CD4-positive, CD25-positive, alpha-beta regulatory T cell (primary cell): ENCODE results near the gene SYNPO2. TPM values are rescaled to one million over a fixed set of nuclear protein-coding genes. Genes with fewer than 3 reads are reported as not detected.
A peak's percentile ranks its signal among the peaks of the same experiment; 100 is the strongest.
"Not testable (repeated sequence)": the region's sequence is repeated elsewhere in the genome, so short reads cannot be mapped to it uniquely, and the experiment has no call there.

Experiments used
- ATAC-seq, 2 donors: fragments of 150-1000 bp; cut with Tn5 transposase; one replicate each; pipeline ENCODE4 v1.10.0; 2021; ENCODE audit warnings: low read depth in 2 of 2, moderate number of reproducible peaks in 2 of 2, moderate library complexity in 1 of 2
- DNase-seq, 3 donors: peaks; one replicate each; pipeline versions ENCODE4 v3.0.0 to v3.0.0-alpha.2; 2012 to 2022; ENCODE audit warnings: mixed read lengths in 1 of 3
- H3K27ac ChIP-seq: one replicate; pipeline ENCODE4 v1.7.0; 2013; ENCODE audit warnings: mild to moderate bottlenecking, low read length; ENCODE audit not compliant: insufficient read depth, poor library complexity, severe bottlenecking
- H3K27me3 ChIP-seq: one replicate; pipeline ENCODE4 v1.7.0; 2013; ENCODE audit warnings: low read length; ENCODE audit not compliant: control insufficient read depth, insufficient read depth
- H3K36me3 ChIP-seq: one replicate; pipeline ENCODE4 v1.7.0; 2013; ENCODE audit warnings: mild to moderate bottlenecking, low read length, moderate library complexity; ENCODE audit not compliant: control insufficient read depth, insufficient read depth
- H3K4me1 ChIP-seq: 2 replicates; pipeline ENCODE4 v1.7.0; 2013; ENCODE audit warnings: mild to moderate bottlenecking, low read length; ENCODE audit not compliant: insufficient read depth, control insufficient read depth, poor library complexity, severe bottlenecking
- H3K4me3 ChIP-seq: one replicate; pipeline ENCODE4 v1.7.0; 2013; ENCODE audit warnings: low read depth, mild to moderate bottlenecking, low read length, moderate library complexity
- H3K9me3 ChIP-seq, 2 experiments: 1 replicate in 1 of 2; 2 replicates in 1 of 2; pipeline ENCODE4 v1.7.0; 2013; ENCODE audit warnings: low read length in 2 of 2, mild to moderate bottlenecking in 1 of 2, moderate library complexity in 1 of 2; ENCODE audit not compliant: control insufficient read depth in 2 of 2
- H3K27ac Mint-ChIP-seq, 3 donors: one replicate each; pipeline ENCODE4 v1.8.0; 2020 to 2022; ENCODE audit warnings: mild to moderate bottlenecking in 3 of 3, mixed read lengths in 3 of 3, moderate library complexity in 2 of 3
- H3K27me3 Mint-ChIP-seq: one replicate; pipeline ENCODE4 v1.8.0; 2022; ENCODE audit warnings: mild to moderate bottlenecking, mixed read lengths
- H3K36me3 Mint-ChIP-seq: one replicate; pipeline ENCODE4 v1.8.0; 2020; ENCODE audit warnings: mixed read lengths
- H3K4me1 Mint-ChIP-seq, 4 donors: one replicate each; pipeline ENCODE4 v1.8.0; 2020 to 2022; ENCODE audit warnings: mixed read lengths in 4 of 4, mild to moderate bottlenecking in 1 of 4
- H3K4me3 Mint-ChIP-seq, 4 donors: one replicate each; pipeline ENCODE4 v1.8.0; 2020 to 2022; ENCODE audit warnings: mild to moderate bottlenecking in 4 of 4, mixed read lengths in 4 of 4, moderate library complexity in 3 of 4
- H3K9me3 Mint-ChIP-seq, 7 donors: one replicate each; pipeline ENCODE4 v1.8.0; 2020 to 2022; ENCODE audit warnings: mixed read lengths in 7 of 7, mild to moderate bottlenecking in 3 of 7, moderate library complexity in 2 of 7
- polyA plus RNA-seq, 4 donors: library from polyadenylated mRNA; unstranded; fragments of 300-500 nt; fragmentation: Illumina TruSeq; gene quantifications; one replicate each; pipeline ENCODE4 v1.2.3, GENCODE V29; 2021
- total RNA-seq: library from RNA; stranded (reverse); gene quantifications from one replicate; pipeline ENCODE4 v1.2.3, GENCODE V29; 2022

Gene SYNPO2
- total and polyA plus RNA-seq, 5 donors from 2014 or later: 0.13 to 0.35 (median 0.25) TPM

GRCh38 chr4:119005928-119006460, 117.3 kb downstream of the SYNPO2 start:
- Histone ChIP-seq H3K4me3 (no peak overlapping the region), H3K27me3 (no peaks in the 10 kb centered on the region), H3K36me3 (no peaks in the 10 kb centered on the region), H3K27ac (no peak overlapping the region), H3K4me1 (no peaks in the 10 kb centered on the region), H3K9me3 (no peaks in the 10 kb centered on the region)
- no peak overlapping the region for H3K27ac Mint-ChIP-seq
- H3K4me1 Mint-ChIP-seq: no peaks in the 10 kb centered on the region
- peak in 1 of 3 donors; percentile 5 for DNase-seq
- H3K27me3 Mint-ChIP-seq: peaks cover 14% of the 10 kb centered on the region
- no peak overlapping the region for H3K4me3 Mint-ChIP-seq
- ATAC-seq: no peak
- H3K9me3 Mint-ChIP-seq: peaks cover 0 to 1% (median 0%) of the 10 kb centered on the region in 7 donors
- no peaks in the 10 kb centered on the region for H3K36me3 Mint-ChIP-seq

GRCh38 chr4:119008761-119009160, 120.1 kb downstream of the SYNPO2 start:
- H3K27ac ChIP-seq: no peak overlapping the region
- peaks cover 5% of the 10 kb centered on the region for H3K27me3 Mint-ChIP-seq
- DNase-seq: no peak
- ATAC-seq: no peak
- no peaks in the 10 kb centered on the region for H3K36me3 ChIP-seq
- no peaks in the 10 kb centered on the region for H3K4me1 Mint-ChIP-seq
- H3K4me1 ChIP-seq: no peaks in the 10 kb centered on the region
- H3K9me3 ChIP-seq: no peaks in the 10 kb centered on the region
- no peak overlapping the region for H3K4me3 Mint-ChIP-seq
- H3K27me3 ChIP-seq: no peaks in the 10 kb centered on the region
- H3K36me3 Mint-ChIP-seq: no peaks in the 10 kb centered on the region
- H3K9me3 Mint-ChIP-seq: peaks cover 0 to 1% (median 0%) of the 10 kb centered on the region in 7 donors
- H3K27ac Mint-ChIP-seq: no peak overlapping the region
- H3K4me3 ChIP-seq: no peak overlapping the region

GRCh38 chr4:119010221-119010620, 121.6 kb downstream of the SYNPO2 start:
- not testable (repeated sequence) for H3K36me3 ChIP-seq, H3K36me3 Mint-ChIP-seq, H3K9me3 ChIP-seq, H3K9me3 Mint-ChIP-seq, H3K4me1 ChIP-seq, ATAC-seq, H3K4me3 ChIP-seq, DNase-seq, H3K27me3 ChIP-seq, H3K27ac Mint-ChIP-seq, H3K27ac ChIP-seq, H3K4me3 Mint-ChIP-seq, H3K4me1 Mint-ChIP-seq
- H3K27me3 Mint-ChIP-seq: peaks cover 10% of the 10 kb centered on the region

- H3K27me3 Mint-ChIP-seq: peaks cover 16% of the 10 kb centered on the region
- no peak overlapping the region for H3K27ac Mint-ChIP-seq
- ATAC-seq: no peak
- H3K36me3 ChIP-seq: no peaks in the 10 kb centered on the region
- no peaks in the 10 kb centered on the region for H3K27me3 ChIP-seq
- no peaks in the 10 kb centered on the region for H3K9me3 ChIP-seq
- no peaks in the 10 kb centered on the region for H3K4me1 Mint-ChIP-seq
- no peak overlapping the region for H3K27ac ChIP-seq
- H3K4me3 ChIP-seq: no peak overlapping the region
- H3K9me3 Mint-ChIP-seq: peaks cover 0 to 1% (median 0%) of the 10 kb centered on the region in 7 donors
- no peak for DNase-seq
- no peaks in the 10 kb centered on the region for H3K4me1 ChIP-seq
- no peak overlapping the region for H3K4me3 Mint-ChIP-seq
- no peaks in the 10 kb centered on the region for H3K36me3 Mint-ChIP-seq
These were observed 122.4 kb downstream of the SYNPO2 start for GRCh38 chr4:119010909-119011606.

- ATAC-seq: no peak
- no peak for DNase-seq
- Histone ChIP-seq H3K27ac (no peak overlapping the region), H3K4me3 (no peak overlapping the region), H3K36me3 (no peaks in the 10 kb centered on the region), H3K4me1 (no peaks in the 10 kb centered on the region), H3K27me3 (no peaks in the 10 kb centered on the region), H3K9me3 (no peaks in the 10 kb centered on the region)
- Mint-ChIP-seq H3K36me3 (no peaks in the 10 kb centered on the region), H3K9me3 (peaks cover 0 to 1% (median 0%) of the 10 kb centered on the region in 7 donors), H3K27ac (no peak overlapping the region), H3K27me3 (peaks cover 16% of the 10 kb centered on the region), H3K4me1 (no peaks in the 10 kb centered on the region), H3K4me3 (no peak overlapping the region)
These were observed 122.9 kb downstream of the SYNPO2 start for GRCh38 chr4:119011607-119011988.

GRCh38 chr4:119014658-119015057, 126.0 kb downstream of the SYNPO2 start:
- no peak overlapping the region for H3K27ac ChIP-seq
- DNase-seq: no peak
- no peak for ATAC-seq
- Mint-ChIP-seq H3K9me3 (peaks cover 0 to 5% (median 0%) of the 10 kb centered on the region in 7 donors), H3K27me3 (peaks cover 21% of the 10 kb centered on the region), H3K4me3 (no peak overlapping the region), H3K36me3 (no peaks in the 10 kb centered on the region), H3K4me1 (no peaks in the 10 kb centered on the region), H3K27ac (no peak overlapping the region)
- H3K4me1 ChIP-seq: no peaks in the 10 kb centered on the region
- no peaks in the 10 kb centered on the region for H3K9me3 ChIP-seq
- no peaks in the 10 kb centered on the region for H3K36me3 ChIP-seq
- no peak overlapping the region for H3K4me3 ChIP-seq
- H3K27me3 ChIP-seq: peaks cover 4% of the 10 kb centered on the region

GRCh38 chr4:119016636-119017035, 128.0 kb downstream of the SYNPO2 start:
- H3K4me3 ChIP-seq: no peak overlapping the region
- H3K36me3 ChIP-seq: no peaks in the 10 kb centered on the region
- H3K27me3 ChIP-seq: peaks cover 8% of the 10 kb centered on the region
- no peak overlapping the region for H3K27ac ChIP-seq
- Mint-ChIP-seq H3K27ac (no peak overlapping the region), H3K4me1 (no peaks in the 10 kb centered on the region), H3K4me3 (no peak overlapping the region), H3K27me3 (peaks cover 21% of the 10 kb centered on the region), H3K36me3 (no peaks in the 10 kb centered on the region), H3K9me3 (peaks cover 0 to 5% (median 0%) of the 10 kb centered on the region in 7 donors)
- no peaks in the 10 kb centered on the region for H3K4me1 ChIP-seq
- DNase-seq: no peak
- ATAC-seq: no peak
- no peaks in the 10 kb centered on the region for H3K9me3 ChIP-seq

- H3K4me3 Mint-ChIP-seq: no peak overlapping the region
- no peaks in the 10 kb centered on the region for H3K4me1 Mint-ChIP-seq
- H3K27ac Mint-ChIP-seq: no peak overlapping the region
- Histone ChIP-seq H3K36me3 (no peaks in the 10 kb centered on the region), H3K4me1 (no peaks in the 10 kb centered on the region), H3K27me3 (peaks cover 10% of the 10 kb centered on the region), H3K9me3 (no peaks in the 10 kb centered on the region), H3K27ac (no peak overlapping the region), H3K4me3 (no peak overlapping the region)
- no peak for DNase-seq
- H3K27me3 Mint-ChIP-seq: peaks cover 21% of the 10 kb centered on the region
- peaks cover 0 to 5% (median 0%) of the 10 kb centered on the region in 7 donors for H3K9me3 Mint-ChIP-seq
- no peak for ATAC-seq
- H3K36me3 Mint-ChIP-seq: no peaks in the 10 kb centered on the region
These were observed 129.0 kb downstream of the SYNPO2 start for GRCh38 chr4:119017636-119018035.
